Hematopoietic multipotent progenitor cell treated with erythropoietin and hydrocortisone succinate and interleukin-3 and kit ligand, for 17 days (in vitro differentiated cells): ENCODE data around the gene EXOC4.
"Not testable (repeated sequence)": the region's sequence is repeated elsewhere in the genome, so short reads cannot be mapped to it uniquely, and the experiment has no call there.

Experiments
- DNase-seq: peaks from one replicate; pipeline ENCODE4 v3.0.0-alpha.2; 2015; ENCODE audit warnings: low spot score

The EXOC4 gene

DNA sequence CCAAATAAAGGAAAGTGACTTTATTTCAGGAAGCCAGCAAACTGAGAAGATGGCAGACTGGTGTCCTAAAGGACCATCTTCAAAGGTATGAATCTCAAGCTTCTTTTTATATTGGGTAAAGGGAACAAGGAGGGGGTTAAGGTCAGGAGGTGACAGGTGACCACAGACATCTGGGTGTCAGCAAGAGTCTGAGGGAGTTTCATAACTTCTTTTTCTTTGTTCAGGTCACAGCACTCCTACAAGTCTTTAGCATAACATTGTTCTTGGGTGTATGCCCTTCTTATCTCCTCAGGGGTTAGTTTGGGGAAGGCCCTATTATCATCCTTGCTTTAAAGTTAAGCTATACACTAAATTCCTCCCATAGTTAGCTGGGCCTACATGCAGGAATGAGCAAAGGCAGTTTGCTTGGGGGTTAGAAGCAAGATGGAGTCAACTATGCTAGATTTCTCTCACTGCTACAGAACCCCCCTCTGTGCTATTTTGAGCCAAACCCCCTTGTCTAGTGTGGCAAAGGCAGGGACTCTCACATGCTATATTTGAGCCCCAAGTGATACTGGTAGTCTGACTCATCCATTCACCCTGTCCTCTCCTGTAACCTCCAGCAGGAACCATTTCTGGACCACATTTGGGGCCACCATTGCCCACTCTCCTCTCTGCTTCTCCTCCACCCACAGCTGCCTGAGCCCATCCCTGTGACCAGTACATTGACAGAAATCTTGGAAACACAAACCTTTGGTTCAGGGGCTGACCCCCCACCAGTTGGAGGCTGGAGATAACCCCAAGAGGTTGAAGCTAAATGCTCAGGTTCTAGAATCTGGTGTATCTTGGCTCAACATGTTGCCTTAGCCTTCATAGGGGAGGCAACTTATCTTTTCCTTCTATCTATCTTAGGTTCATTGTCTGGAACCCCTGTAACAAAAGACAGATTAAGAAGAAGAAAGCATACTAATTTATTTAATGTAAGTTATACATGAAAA is 818.8 kb downstream of the EXOC4 start:
- no peak for DNase-seq

GRCh38 chr7:134073276-134073675 is 820.4 kb downstream of the EXOC4 start:
- DNase-seq: no peak

DNA sequence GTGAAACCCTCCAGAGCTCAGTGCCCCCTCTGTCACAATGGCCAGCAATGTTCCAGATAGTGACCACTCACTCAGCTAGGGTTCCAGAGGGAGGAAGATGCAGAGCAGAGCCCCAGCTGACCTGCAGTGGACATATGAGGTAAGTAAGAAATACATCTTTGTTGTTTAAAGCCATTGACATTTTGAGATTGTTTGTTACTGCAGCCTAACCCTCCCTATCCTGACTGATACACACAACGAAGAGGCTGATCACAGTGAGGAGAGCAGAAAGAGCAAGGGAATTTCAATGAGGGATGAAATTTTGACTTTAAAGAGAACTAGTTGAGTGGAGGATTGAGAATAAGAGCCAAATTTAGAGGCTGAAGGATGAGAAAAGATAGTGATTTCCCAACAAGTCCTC is 822.9 kb downstream of the EXOC4 start:
- DNase-seq: no peak

DNA sequence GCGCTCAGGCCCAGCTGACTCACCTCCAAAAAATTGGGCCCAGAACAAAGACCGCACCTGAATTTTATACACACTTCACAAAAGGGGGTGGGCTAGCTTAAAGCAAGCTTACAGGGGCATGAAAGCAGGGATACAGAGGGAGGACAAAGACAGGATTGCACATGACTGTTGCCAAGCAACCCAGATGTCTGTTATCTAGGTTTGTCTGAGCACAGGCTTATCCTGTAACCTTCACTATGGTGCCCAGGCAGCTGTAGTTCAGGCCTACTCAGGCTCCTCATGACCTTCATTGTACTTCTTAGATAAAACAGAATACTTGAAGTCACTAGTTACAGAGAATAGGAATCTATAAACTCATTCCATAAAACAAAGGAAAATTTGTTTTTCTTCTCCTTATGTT is 824.7 kb downstream of the EXOC4 start:
- not testable (repeated sequence) for DNase-seq

GRCh38 chr7:134078991-134079390 is 826.1 kb downstream of the EXOC4 start:
- DNase-seq: no peak

DNA sequence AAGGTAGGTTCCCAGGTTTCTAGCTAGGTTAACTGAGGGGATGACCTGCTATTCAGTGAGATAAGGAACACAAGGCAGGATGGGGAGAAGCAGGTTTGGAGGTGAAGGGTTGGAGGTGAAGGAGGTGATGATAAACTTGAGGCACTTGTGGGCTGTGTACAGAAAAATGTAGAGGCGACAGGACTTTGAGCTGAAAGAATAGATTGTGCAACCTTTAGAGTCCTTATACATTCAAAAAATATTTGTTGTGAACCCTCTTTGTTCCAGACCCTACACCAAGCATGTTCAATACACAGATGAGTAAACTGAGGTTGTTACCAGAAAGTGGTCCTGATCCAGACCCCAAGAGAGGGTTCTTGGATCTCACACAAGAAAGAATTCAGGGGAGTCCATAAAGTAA is 828.8 kb downstream of the EXOC4 start:
- no peak for DNase-seq

- no peak for DNase-seq
These were observed 831.0 kb downstream of the EXOC4 start for GRCh38 chr7:134083766-134084487.

DNA sequence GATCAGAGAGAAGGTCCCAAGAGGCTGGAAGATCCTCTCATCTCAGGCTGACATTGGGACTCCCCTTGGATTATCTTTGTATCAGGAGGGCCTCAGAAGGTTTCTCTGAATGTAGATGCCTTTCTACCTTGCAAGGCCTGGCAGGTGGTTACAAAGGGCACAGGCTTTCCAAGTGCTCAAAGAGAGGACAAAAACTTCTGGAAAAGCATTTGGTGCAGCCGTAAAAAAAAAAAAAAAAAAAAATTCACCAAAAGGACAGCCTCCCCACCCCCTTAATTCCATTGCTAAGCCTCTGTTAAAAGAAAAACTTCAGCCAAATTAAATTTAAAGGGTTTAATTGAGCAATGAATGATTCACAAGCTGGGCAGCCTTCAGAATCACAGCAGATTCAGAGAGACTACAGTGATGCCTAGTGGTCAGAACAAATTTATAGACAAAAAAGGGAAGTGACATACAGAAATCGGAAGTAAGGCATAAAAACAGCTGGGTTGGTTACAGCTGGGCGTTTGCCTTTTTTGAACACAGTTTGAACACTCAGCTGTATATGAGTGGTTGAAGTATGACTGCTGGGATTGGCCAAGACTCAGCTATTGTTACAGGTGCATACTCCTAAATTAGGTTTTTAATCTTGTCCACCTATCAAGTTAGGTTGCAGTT is 831.7 kb downstream of the EXOC4 start:
- DNase-seq: no peak

- no peak for DNase-seq
These were observed 832.4 kb downstream of the EXOC4 start for GRCh38 chr7:134085311-134085710.

DNA sequence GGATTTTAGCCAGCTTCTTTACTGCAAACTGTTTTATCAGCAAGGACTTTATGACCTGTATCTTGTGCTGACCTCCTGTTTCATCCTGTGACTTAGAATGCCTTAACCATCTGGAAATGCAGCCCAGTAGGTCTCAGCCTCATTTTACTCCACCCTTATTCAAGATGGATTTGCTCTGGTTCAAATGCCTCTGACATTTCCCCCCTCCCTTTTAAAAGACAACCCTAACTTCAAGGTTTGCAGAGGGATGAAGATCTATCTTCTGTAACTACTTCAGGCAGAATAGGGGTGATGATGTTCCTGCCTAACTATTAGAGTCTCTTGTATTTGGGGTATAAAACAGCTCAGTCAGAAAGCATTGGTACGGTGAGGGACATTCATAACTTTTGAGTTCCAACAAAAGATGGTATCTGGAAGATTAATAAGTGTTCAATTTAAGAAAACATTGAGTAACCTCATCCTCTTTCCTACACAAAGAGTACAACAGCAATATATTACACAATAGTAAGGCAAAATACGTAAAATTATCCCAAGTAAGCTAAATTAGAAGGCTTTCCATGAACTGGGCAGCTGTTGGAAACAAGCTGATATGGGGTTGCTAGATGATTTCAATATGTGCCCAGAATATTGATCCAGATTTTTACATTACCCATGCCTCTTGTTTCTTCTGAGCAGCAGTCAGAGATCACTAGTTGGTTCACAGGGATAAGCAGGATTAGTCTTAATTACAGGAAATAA is 834.3 kb downstream of the EXOC4 start:
- no peak for DNase-seq

- no peak for DNase-seq
These were observed 835.3 kb downstream of the EXOC4 start for GRCh38 chr7:134088199-134088598.

DNA sequence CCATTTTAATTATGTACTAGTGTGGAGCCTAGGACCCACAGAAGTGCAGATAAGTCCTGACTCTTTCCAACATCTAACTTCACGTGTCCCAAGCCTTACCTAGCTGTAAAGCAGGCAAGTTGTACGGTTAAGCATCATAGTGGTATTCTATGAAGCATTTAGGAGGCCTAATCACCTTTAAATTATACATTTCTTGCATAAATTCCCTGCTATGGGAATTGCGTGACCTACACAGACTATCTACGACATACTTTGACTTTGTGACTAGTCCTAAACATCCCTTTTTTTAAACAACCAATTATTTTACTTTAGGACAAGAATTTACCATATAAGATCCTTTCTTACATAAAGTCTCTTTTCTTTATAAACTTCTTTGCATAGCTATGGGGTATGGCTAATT is 836.6 kb downstream of the EXOC4 start:
- DNase-seq: no peak

GRCh38 chr7:134098072-134098471 is 845.2 kb downstream of the EXOC4 start:
- DNase-seq: no peak

- no peak for DNase-seq
These were observed 848.8 kb downstream of the EXOC4 start for GRCh38 chr7:134101716-134102115.

GRCh38 chr7:134104166-134104565 is 851.3 kb downstream of the EXOC4 start:
- no peak for DNase-seq

DNA sequence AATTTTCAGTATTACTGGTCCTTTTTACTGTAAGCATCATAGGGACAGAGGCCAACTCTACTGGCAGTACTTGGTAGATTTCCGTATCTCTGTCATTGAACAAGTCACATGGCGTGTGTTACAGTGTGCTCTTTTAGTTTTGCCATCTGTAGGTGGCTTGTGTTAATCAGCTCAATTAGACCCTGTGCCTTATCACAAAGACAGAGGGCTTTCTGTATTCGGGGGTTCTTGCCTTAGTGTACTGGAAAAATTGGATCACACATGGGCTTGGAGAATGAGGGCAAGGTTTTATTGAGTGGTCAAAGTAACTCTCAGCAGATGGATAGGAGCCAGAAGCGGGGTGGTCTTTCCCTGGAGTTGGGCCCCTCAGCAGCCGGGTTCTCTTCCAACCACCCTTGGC is 853.0 kb downstream of the EXOC4 start:
- no peak for DNase-seq

- no peak for DNase-seq
These were observed 855.9 kb downstream of the EXOC4 start for GRCh38 chr7:134108802-134109201.

- no peak for DNase-seq
These were observed 860.8 kb downstream of the EXOC4 start for GRCh38 chr7:134113655-134114054.

GRCh38 chr7:134114992-134115391 is 862.1 kb downstream of the EXOC4 start:
- no peak for DNase-seq
